WTC11 (cell line): ENCODE measurements around the gene NPSR1. TPM values are rescaled to one million over a fixed set of nuclear protein-coding genes. Genes with fewer than 3 reads are reported as not detected.

ENCODE experiments used
- ATAC-seq: fragments of 200-7000 bp; cut with Tn5 transposase; 2 replicates; pipeline ENCODE4 v1.10.0; 2021; ENCODE audit warnings: mild to moderate bottlenecking, moderate library complexity
- CTCF ChIA-PET: fragments of 300-600 bp; sonication (Branson Sonifier 250); formaldehyde crosslinking; loops from one replicate; lab custom pipeline; 2021; ENCODE audit warnings: antibody characterized with exemption; lab: Charles Lee
- POLR2A ChIA-PET: fragments of 350-600 bp; sonication (Branson Sonifier 250); formaldehyde crosslinking; loops from one replicate; lab custom pipeline; 2021; ENCODE audit warnings: antibody characterized with exemption; lab: Charles Lee
- DNase-seq: peaks from one replicate; pipeline ENCODE4 v3.0.0; 2021; ENCODE audit warnings: low spot score
- H3K27ac Mint-ChIP-seq: 2 replicates; pipeline ENCODE4 v1.8.0; 2021; ENCODE audit warnings: mixed read lengths
- H3K27me3 Mint-ChIP-seq: 2 replicates; pipeline ENCODE4 v1.8.0; 2021; ENCODE audit warnings: low read depth, mild to moderate bottlenecking, moderate library complexity, mixed read lengths
- H3K36me3 Mint-ChIP-seq: 2 replicates; pipeline ENCODE4 v1.8.0; 2021; ENCODE audit warnings: mixed read lengths
- H3K4me1 Mint-ChIP-seq: 2 replicates; pipeline ENCODE4 v1.8.0; 2022; ENCODE audit warnings: mixed read lengths
- H3K4me3 Mint-ChIP-seq: 2 replicates; pipeline ENCODE4 v1.8.0; 2021; ENCODE audit warnings: mild to moderate bottlenecking, moderate library complexity, mixed read lengths
- H3K9me3 Mint-ChIP-seq: 2 replicates; pipeline ENCODE4 v1.8.0; 2021; ENCODE audit warnings: mixed read lengths
- CREM ChIP-seq: sonication (generic); formaldehyde crosslinking; IDR thresholded peaks from 2 replicates; pipeline ENCODE4 v1.8.1; 2022; ENCODE audit warnings: mild to moderate bottlenecking, missing genetic modification reagents, moderate library complexity
- ETV6 ChIP-seq: sonication (generic); formaldehyde crosslinking; IDR thresholded peaks from 2 replicates; pipeline ENCODE4 v1.8.1; 2022; ENCODE audit warnings: mild to moderate bottlenecking, missing genetic modification reagents
- FOXJ3 ChIP-seq: sonication (generic); formaldehyde crosslinking; IDR thresholded peaks from 2 replicates; pipeline ENCODE4 v1.9.0; 2021; ENCODE audit warnings: missing genetic modification reagents, mild to moderate bottlenecking, borderline replicate concordance
- FOXP1 ChIP-seq: sonication (generic); formaldehyde crosslinking; IDR thresholded peaks from 2 replicates; pipeline ENCODE4 v1.8.0; 2022; ENCODE audit warnings: missing genetic modification reagents, mild to moderate bottlenecking, moderate library complexity, borderline replicate concordance
- JAZF1 ChIP-seq: fragments of 250-450 bp; sonication (Bioruptor Pico); IDR thresholded peaks from 2 replicates; pipeline ENCODE4 v1.9.0; 2021; ENCODE audit warnings: moderate library complexity, mild to moderate bottlenecking, inconsistent platforms
- JUN ChIP-seq: sonication (generic); formaldehyde crosslinking; IDR thresholded peaks from 2 replicates; pipeline ENCODE4 v1.8.0; 2023; ENCODE audit warnings: mild to moderate bottlenecking, missing genetic modification reagents
- NR1H2 ChIP-seq: sonication (generic); formaldehyde crosslinking; IDR thresholded peaks from 2 replicates; pipeline ENCODE4 v1.9.0; 2021; ENCODE audit warnings: mild to moderate bottlenecking, moderate library complexity, missing genetic modification reagents
- TEAD1 ChIP-seq: sonication (generic); formaldehyde crosslinking; IDR thresholded peaks from 2 replicates; pipeline ENCODE4 v1.8.0; 2022; ENCODE audit warnings: mild to moderate bottlenecking, missing genetic modification reagents
- TP53 ChIP-seq: sonication (generic); formaldehyde crosslinking; IDR thresholded peaks from 2 replicates; pipeline ENCODE4 v1.8.1; 2023; ENCODE audit warnings: mild to moderate bottlenecking, missing genetic modification reagents
- ZBTB21 ChIP-seq: sonication (generic); formaldehyde crosslinking; IDR thresholded peaks from 2 replicates; pipeline ENCODE4 v1.8.1; 2023; ENCODE audit warnings: mild to moderate bottlenecking, missing genetic modification reagents, borderline replicate concordance
- total RNA-seq: library from RNA; stranded (reverse); gene quantifications from 3 replicates; pipeline ENCODE4 v1.2.3, GENCODE V29; 2021
- TF ChIP-seq, protein P1 (sequence below): sonication (generic); formaldehyde crosslinking; IDR thresholded peaks from 2 replicates; pipeline ENCODE4 v1.8.0; 2022; ENCODE audit warnings: mild to moderate bottlenecking, missing genetic modification reagents
- TF ChIP-seq, protein P2 (sequence below): sonication (generic); formaldehyde crosslinking; IDR thresholded peaks from 2 replicates; pipeline ENCODE4 v1.8.1; 2022; ENCODE audit warnings: low read depth, missing genetic modification reagents, borderline replicate concordance
- TF ChIP-seq, protein P3 (sequence below): sonication (generic); formaldehyde crosslinking; IDR thresholded peaks from 2 replicates; pipeline ENCODE4 v1.8.1; 2022; ENCODE audit warnings: mild to moderate bottlenecking, moderate library complexity, missing genetic modification reagents
- TF ChIP-seq, protein P4 (sequence below): sonication (generic); formaldehyde crosslinking; IDR thresholded peaks from 2 replicates; pipeline ENCODE4 v1.8.1; 2023; ENCODE audit warnings: mild to moderate bottlenecking, missing genetic modification reagents, moderate library complexity
- TF ChIP-seq, protein P5 (sequence below): sonication (generic); formaldehyde crosslinking; IDR thresholded peaks from 2 replicates; pipeline ENCODE4 v1.8.0; 2023; ENCODE audit warnings: missing genetic modification reagents, mild to moderate bottlenecking, borderline replicate concordance
- TF ChIP-seq, protein P6 (sequence below): sonication (generic); formaldehyde crosslinking; IDR thresholded peaks from 2 replicates; pipeline ENCODE4 v1.8.1; 2022; ENCODE audit warnings: low read depth, mild to moderate bottlenecking, moderate library complexity, missing genetic modification reagents, borderline replicate concordance
- TF ChIP-seq, protein P7 (sequence below): fragments of 200-600 bp; IDR thresholded peaks from 2 replicates; pipeline ENCODE4 v1.8.0; 2022; ENCODE audit warnings: antibody characterized with exemption

NPSR1 gene
- total RNA-seq, 1 experiment from 2014 or later = not detected

DNA sequence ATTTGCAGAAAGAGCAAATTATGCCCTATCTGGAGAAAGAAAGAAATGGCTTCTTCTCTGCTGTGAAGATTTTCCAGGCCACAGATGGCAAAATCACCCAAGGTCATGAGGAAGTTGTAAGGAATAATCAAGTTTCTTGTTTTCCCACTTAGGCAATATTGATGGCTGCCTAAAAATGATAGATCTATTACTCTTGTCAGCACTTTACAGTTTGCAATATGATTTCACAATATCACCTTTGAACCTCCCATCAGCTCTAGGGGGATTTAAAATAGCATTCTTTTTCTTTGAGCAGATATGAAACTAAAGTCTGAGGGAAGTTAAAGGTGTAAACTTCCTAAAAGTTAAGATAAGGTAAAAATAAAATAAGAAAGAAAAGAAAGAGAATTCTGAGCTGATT, 6.7 kb downstream of the NPSR1 start (continued):
- TF ChIP-seq, protein P1, sequence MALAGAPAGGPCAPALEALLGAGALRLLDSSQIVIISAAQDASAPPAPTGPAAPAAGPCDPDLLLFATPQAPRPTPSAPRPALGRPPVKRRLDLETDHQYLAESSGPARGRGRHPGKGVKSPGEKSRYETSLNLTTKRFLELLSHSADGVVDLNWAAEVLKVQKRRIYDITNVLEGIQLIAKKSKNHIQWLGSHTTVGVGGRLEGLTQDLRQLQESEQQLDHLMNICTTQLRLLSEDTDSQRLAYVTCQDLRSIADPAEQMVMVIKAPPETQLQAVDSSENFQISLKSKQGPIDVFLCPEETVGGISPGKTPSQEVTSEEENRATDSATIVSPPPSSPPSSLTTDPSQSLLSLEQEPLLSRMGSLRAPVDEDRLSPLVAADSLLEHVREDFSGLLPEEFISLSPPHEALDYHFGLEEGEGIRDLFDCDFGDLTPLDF (CRISPR knock-in tag) = no peak
- TF ChIP-seq CREM (CRISPR knock-in tag) = no peak
- TF ChIP-seq, protein P2, sequence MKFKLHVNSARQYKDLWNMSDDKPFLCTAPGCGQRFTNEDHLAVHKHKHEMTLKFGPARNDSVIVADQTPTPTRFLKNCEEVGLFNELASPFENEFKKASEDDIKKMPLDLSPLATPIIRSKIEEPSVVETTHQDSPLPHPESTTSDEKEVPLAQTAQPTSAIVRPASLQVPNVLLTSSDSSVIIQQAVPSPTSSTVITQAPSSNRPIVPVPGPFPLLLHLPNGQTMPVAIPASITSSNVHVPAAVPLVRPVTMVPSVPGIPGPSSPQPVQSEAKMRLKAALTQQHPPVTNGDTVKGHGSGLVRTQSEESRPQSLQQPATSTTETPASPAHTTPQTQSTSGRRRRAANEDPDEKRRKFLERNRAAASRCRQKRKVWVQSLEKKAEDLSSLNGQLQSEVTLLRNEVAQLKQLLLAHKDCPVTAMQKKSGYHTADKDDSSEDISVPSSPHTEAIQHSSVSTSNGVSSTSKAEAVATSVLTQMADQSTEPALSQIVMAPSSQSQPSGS (CRISPR knock-in tag) = no peak

DNA sequence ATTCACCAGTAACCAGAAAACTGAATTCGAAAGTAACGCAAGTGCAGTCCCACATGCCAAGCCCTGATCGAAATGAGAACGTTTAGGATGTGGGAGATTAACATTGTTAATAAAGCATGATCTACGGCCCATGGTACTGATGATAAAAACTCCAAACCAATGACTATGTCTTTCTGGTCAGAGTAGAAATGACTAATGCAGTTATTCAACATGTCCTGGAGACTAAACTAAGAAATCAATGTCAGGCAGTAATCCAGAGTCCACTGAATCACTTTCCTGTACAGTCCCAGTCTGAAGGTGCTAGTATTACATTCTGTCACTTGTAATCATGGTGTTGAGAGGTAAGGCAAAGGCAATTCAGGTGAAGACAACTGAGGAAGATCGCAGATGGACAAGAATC, 14.4 kb downstream of the NPSR1 start:
- POLR2A ChIA-PET = no interaction called here
- DNase-seq (no peak), ATAC-seq (no peak)
- H3K4me1 Mint-ChIP-seq = peaks cover 5% of the 10 kb centered on the region; the same call in 1 of the 2 replicates
- CTCF ChIA-PET = no interaction called here
- no peaks in the 10 kb centered on the region for H3K36me3 Mint-ChIP-seq
- no peak overlapping the region for H3K4me3 Mint-ChIP-seq
- no peak for TF ChIP-seq JUN (CRISPR knock-in tag)
- H3K9me3 Mint-ChIP-seq = no peaks in the 10 kb centered on the region
- H3K27me3 Mint-ChIP-seq = peaks cover 9% of the 10 kb centered on the region
- no peak overlapping the region for H3K27ac Mint-ChIP-seq

DNA sequence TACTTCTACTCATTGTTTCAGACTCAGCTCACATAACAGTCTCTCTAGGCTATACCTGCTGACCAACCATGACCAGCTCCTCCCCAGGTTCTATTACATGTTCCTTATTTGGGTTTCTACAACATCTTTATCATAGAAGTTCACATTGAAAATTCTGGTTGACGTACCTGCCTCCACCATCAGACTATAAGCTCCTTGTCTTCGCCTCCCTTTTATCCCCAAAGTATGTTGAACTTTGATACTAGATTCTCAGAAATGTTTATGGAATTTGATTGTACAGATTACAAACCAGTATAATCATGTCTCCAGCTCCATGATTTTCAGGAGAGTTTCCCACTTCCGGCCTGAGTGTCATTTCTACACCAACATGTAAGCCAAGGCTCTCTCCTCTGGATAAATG, 15.0 kb downstream of the NPSR1 start:
- H3K4me1 Mint-ChIP-seq = peaks cover 5% of the 10 kb centered on the region; the same call in 1 of the 2 replicates
- no peak overlapping the region for H3K4me3 Mint-ChIP-seq
- POLR2A ChIA-PET = no interaction called here
- H3K27me3 Mint-ChIP-seq = peaks cover 4% of the 10 kb centered on the region
- DNase-seq (no peak), ATAC-seq (no peak)
- no peaks in the 10 kb centered on the region for H3K36me3 Mint-ChIP-seq
- CTCF ChIA-PET = interaction anchor here (0.7 kb wide), 1 partner anchor 31 kb away, joined by 3 read pairs; no protein-coding TSS in a partner anchor
- TF ChIP-seq NR1H2 (CRISPR knock-in tag) = no peak
- TF ChIP-seq, protein P3, sequence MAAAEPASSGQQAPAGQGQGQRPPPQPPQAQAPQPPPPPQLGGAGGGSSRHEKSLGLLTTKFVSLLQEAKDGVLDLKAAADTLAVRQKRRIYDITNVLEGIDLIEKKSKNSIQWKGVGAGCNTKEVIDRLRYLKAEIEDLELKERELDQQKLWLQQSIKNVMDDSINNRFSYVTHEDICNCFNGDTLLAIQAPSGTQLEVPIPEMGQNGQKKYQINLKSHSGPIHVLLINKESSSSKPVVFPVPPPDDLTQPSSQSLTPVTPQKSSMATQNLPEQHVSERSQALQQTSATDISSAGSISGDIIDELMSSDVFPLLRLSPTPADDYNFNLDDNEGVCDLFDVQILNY (CRISPR knock-in tag) = no peak
- TF ChIP-seq ZBTB21 (CRISPR knock-in tag) = no peak
- no peak for TF ChIP-seq FOXP1 (CRISPR knock-in tag)
- no peak for TF ChIP-seq JAZF1 (CRISPR knock-in tag)
- TF ChIP-seq, protein P4, sequence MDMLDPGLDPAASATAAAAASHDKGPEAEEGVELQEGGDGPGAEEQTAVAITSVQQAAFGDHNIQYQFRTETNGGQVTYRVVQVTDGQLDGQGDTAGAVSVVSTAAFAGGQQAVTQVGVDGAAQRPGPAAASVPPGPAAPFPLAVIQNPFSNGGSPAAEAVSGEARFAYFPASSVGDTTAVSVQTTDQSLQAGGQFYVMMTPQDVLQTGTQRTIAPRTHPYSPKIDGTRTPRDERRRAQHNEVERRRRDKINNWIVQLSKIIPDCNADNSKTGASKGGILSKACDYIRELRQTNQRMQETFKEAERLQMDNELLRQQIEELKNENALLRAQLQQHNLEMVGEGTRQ (CRISPR knock-in tag) = no peak
- TF ChIP-seq TEAD1 (CRISPR knock-in tag) = no peak
- no peak overlapping the region for H3K27ac Mint-ChIP-seq
- H3K9me3 Mint-ChIP-seq = no peaks in the 10 kb centered on the region

DNA sequence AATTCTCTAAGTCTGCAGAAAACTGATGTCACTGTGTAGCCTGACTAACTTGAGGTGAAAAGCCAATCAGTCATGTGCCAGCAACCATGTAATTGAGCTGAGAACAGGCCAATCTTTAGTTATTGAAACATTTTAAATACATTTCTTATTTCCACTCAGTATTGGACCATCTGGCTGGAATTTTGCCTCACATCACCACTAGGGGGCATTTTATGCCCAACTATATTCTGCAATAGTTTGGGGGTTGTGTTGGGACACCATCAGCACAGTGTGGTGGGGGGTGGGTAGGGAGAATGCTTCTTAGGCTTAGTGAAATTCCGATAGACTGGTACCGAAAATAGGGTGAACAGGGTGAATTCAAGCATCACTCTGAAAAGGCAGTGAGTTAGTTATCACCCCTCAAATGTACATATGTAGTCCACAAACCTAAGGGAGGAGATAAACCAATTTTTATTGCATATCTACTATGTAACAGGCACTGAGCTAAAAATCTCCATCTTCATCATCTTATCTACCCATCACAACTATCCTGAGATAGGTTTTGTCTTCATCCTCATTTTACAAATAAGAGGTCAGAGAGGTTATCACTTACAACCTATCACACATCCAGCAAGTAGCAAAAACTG, 17.8 kb downstream of the NPSR1 start:
- CTCF ChIA-PET = interaction anchor here (0.6 to 1.6 kb wide), 5 partner anchors 10 to 355 kb away, joined by 3 to 5 read pairs (median 3); no protein-coding TSS in a partner anchor
- POLR2A ChIA-PET = no interaction called here
- ATAC-seq (peak; percentile 91), DNase-seq (peak; percentile 53)
- H3K27ac Mint-ChIP-seq = no peak overlapping the region
- H3K4me1 Mint-ChIP-seq = peaks cover 5% of the 10 kb centered on the region; the same call in 1 of the 2 replicates
- H3K4me3 Mint-ChIP-seq = no peak overlapping the region
- H3K27me3 Mint-ChIP-seq = no peaks in the 10 kb centered on the region
- H3K36me3 Mint-ChIP-seq = no peaks in the 10 kb centered on the region
- TF ChIP-seq FOXJ3 (CRISPR knock-in tag) (no peak), TP53 (CRISPR knock-in tag) (no peak), ETV6 (no peak)
- TF ChIP-seq, protein P5, sequence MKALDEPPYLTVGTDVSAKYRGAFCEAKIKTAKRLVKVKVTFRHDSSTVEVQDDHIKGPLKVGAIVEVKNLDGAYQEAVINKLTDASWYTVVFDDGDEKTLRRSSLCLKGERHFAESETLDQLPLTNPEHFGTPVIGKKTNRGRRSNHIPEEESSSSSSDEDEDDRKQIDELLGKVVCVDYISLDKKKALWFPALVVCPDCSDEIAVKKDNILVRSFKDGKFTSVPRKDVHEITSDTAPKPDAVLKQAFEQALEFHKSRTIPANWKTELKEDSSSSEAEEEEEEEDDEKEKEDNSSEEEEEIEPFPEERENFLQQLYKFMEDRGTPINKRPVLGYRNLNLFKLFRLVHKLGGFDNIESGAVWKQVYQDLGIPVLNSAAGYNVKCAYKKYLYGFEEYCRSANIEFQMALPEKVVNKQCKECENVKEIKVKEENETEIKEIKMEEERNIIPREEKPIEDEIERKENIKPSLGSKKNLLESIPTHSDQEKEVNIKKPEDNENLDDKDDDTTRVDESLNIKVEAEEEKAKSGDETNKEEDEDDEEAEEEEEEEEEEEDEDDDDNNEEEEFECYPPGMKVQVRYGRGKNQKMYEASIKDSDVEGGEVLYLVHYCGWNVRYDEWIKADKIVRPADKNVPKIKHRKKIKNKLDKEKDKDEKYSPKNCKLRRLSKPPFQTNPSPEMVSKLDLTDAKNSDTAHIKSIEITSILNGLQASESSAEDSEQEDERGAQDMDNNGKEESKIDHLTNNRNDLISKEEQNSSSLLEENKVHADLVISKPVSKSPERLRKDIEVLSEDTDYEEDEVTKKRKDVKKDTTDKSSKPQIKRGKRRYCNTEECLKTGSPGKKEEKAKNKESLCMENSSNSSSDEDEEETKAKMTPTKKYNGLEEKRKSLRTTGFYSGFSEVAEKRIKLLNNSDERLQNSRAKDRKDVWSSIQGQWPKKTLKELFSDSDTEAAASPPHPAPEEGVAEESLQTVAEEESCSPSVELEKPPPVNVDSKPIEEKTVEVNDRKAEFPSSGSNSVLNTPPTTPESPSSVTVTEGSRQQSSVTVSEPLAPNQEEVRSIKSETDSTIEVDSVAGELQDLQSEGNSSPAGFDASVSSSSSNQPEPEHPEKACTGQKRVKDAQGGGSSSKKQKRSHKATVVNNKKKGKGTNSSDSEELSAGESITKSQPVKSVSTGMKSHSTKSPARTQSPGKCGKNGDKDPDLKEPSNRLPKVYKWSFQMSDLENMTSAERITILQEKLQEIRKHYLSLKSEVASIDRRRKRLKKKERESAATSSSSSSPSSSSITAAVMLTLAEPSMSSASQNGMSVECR (CRISPR knock-in tag) = no peak
- TF ChIP-seq, protein P6, sequence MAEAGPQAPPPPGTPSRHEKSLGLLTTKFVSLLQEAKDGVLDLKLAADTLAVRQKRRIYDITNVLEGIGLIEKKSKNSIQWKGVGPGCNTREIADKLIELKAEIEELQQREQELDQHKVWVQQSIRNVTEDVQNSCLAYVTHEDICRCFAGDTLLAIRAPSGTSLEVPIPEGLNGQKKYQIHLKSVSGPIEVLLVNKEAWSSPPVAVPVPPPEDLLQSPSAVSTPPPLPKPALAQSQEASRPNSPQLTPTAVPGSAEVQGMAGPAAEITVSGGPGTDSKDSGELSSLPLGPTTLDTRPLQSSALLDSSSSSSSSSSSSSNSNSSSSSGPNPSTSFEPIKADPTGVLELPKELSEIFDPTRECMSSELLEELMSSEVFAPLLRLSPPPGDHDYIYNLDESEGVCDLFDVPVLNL (CRISPR knock-in tag) = no peak
- TF ChIP-seq, protein P7, sequence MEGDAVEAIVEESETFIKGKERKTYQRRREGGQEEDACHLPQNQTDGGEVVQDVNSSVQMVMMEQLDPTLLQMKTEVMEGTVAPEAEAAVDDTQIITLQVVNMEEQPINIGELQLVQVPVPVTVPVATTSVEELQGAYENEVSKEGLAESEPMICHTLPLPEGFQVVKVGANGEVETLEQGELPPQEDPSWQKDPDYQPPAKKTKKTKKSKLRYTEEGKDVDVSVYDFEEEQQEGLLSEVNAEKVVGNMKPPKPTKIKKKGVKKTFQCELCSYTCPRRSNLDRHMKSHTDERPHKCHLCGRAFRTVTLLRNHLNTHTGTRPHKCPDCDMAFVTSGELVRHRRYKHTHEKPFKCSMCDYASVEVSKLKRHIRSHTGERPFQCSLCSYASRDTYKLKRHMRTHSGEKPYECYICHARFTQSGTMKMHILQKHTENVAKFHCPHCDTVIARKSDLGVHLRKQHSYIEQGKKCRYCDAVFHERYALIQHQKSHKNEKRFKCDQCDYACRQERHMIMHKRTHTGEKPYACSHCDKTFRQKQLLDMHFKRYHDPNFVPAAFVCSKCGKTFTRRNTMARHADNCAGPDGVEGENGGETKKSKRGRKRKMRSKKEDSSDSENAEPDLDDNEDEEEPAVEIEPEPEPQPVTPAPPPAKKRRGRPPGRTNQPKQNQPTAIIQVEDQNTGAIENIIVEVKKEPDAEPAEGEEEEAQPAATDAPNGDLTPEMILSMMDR = peak; percentile 76
- no peaks in the 10 kb centered on the region for H3K9me3 Mint-ChIP-seq
